ENCODE results near the gene TCF7L2.

Gene TCF7L2

GRCh38 chr10:112946649-112947048 lies 3.4 kb upstream of the TCF7L2 start:
- H3K9ac ChIP-seq = no peak overlapping the region
- no peaks in the 10 kb centered on the region for H3K36me3 ChIP-seq
- H3K9me3 ChIP-seq = no peaks in the 10 kb centered on the region
- no peak overlapping the region for H3K4me3 ChIP-seq
- H3K4me2 ChIP-seq = no peak overlapping the region
- H4K20me1 ChIP-seq = no peaks in the 10 kb centered on the region
- H3K27ac ChIP-seq = no peak overlapping the region
- TF ChIP-seq Cebpa-rat (IDR thresholded peaks at IDR 0.05) = no peak
- peaks cover 11% of the 10 kb centered on the region for H3K4me1 ChIP-seq
- H3K27me3 ChIP-seq = no peaks in the 10 kb centered on the region

DNA sequence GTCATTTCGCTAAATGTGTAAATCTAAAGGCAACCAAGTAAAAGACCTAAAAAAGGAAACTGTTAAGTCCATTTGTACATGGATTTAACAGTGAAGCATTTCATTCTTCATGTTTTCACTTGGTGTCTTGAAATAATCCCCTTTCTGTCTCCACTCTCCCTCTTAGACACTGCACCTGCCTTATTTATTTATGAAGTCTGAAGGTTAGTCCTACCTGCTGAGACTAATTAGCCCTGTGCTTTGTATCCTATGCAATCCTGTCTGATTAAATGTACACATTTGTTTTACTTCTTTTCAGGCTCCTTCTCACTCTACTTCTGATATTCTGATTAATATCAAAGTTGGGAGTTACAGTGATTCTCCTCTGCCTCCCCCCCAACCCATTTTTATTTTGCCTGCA lies 1.9 kb upstream of the TCF7L2 start:
- H3K4me1 ChIP-seq = peaks cover 16% of the 10 kb centered on the region
- H4K20me1 ChIP-seq = peaks cover 3% of the 10 kb centered on the region
- H3K9ac ChIP-seq = no peak overlapping the region
- TF ChIP-seq Cebpa-rat (IDR thresholded peaks at IDR 0.05) = no peak
- no peaks in the 10 kb centered on the region for H3K9me3 ChIP-seq
- H3K4me3 ChIP-seq = no peak overlapping the region
- H3K4me2 ChIP-seq = peak overlapping the region; percentile 76; the same call in 1 of the 2 replicates
- H3K36me3 ChIP-seq = no peaks in the 10 kb centered on the region
- H3K27ac ChIP-seq = no peak overlapping the region
- H3K27me3 ChIP-seq = no peaks in the 10 kb centered on the region

DNA sequence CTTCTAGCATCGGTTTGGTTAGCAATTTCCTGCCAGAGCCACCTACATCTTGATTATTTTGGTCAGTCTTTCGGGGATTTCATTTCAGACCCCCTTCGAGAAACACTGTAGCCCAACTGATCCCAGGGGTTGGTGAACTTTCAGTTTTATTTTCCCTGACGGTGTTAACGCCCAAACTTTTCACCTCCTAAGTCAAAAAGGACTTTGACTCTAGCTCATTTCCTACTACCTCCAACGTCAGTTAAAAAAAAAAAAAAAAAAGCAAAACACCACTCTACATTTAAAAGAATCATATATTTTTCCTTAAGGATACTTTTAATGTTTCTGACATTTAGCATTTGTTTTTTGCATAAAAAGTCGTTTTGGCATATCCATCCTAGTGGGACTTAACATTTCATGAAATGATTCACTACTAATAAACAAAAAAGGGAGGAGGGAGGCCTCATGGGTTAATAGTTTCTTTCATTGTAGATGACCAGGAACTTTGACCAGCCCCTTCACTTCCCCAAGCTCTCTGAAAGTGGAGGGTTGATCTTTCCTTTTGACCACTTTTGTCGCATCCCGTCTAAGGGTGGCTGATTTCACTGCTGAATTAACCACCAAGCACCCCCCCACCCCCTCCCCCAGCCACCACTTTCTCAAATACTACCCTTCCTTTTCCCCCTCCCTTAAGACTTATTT lies 764 bp upstream of the TCF7L2 start:
- no peaks in the 10 kb centered on the region for H3K36me3 ChIP-seq

GRCh38 chr10:112950714-112951358 lies 789 bp downstream of the TCF7L2 start:
- Histone ChIP-seq H3K4me2 (peak overlapping the region; percentile 73), H3K9ac (peak overlapping the region; percentile 99), H3K9me3 (no peaks in the 10 kb centered on the region), H3K4me1 (peaks cover 41% of the 10 kb centered on the region), H3K27me3 (no peaks in the 10 kb centered on the region), H3K36me3 (no peaks in the 10 kb centered on the region), H3K4me3 (peak overlapping the region; percentile 93), H4K20me1 (peaks cover 29% of the 10 kb centered on the region), H3K27ac (peak overlapping the region; percentile 98)
- TF ChIP-seq Cebpa-rat (IDR thresholded peaks at IDR 0.05) = no peak

More for the DNA sequence above, 764 bp upstream of the TCF7L2 start:
- Histone ChIP-seq H3K4me2 (peak overlapping the region; percentile 76), H3K27ac (peak overlapping the region; percentile 42; the same call in 1 of the 2 replicates), H3K27me3 (no peaks in the 10 kb centered on the region), H3K9me3 (no peaks in the 10 kb centered on the region), H4K20me1 (peaks cover 14% of the 10 kb centered on the region), H3K4me1 (peaks cover 26% of the 10 kb centered on the region), H3K4me3 (peak overlapping the region; percentile 93), H3K9ac (peak overlapping the region; percentile 72)
- no peak for TF ChIP-seq Cebpa-rat (IDR thresholded peaks at IDR 0.05)

GRCh38 chr10:112951359-112952281 lies 1.6 kb downstream of the TCF7L2 start:
- Histone ChIP-seq H3K27ac (peak overlapping the region; percentile 98), H3K9ac (peak overlapping the region; percentile 99)

DNA sequence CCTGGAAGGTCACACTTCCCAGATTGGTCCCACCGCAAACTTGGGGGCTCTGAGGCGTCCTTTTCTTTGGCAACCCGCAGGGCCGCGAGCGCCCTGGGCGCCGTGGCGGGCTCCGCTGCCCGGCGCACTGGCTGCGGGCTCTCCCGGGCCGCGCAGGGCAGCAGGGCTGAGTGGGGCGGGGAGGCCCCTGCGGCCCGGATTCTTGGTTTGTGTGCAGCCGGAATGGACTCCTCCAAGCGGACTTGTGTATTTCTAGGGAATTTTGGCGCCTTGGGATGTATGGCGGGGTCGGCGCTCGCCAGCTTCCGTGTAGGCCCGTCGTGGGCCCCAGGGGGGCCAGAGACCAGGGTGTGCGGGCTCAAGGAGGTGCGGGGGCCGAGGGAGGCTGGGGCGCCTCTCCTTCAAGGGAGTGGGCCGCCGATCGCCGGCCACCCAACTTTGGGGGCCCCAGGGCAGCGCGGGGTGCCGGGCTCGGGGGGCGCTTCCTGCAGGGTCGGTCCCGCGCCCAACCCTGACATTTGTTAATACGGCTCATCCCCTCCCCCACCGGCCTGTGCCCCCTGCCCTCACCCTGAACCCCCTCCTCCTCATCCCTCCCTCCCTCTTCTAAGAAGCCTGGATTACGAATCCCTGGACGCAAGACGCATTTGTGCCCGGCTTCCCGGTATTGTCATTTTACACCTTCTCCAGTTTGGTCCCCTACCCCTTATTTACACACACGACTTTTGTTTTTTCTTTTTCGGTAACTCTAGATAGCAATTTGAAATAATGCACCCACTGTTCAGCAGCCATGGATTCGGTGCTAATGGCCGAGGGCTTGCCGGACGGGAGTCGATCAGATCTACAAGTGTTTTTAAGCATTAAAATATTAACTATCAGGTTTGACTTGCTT lies 2.5 kb downstream of the TCF7L2 start:
- H3K9ac ChIP-seq = peak overlapping the region; percentile 99

More at GRCh38 chr10:112951359-112952281, 1.6 kb downstream of the TCF7L2 start:
- Histone ChIP-seq H3K36me3 (peaks cover 3% of the 10 kb centered on the region; the same call in 1 of the 2 replicates), H3K9me3 (no peaks in the 10 kb centered on the region), H3K4me3 (peak overlapping the region; percentile 93), H3K4me2 (peak overlapping the region; percentile 96), H3K4me1 (peaks cover 49% of the 10 kb centered on the region), H3K27me3 (no peaks in the 10 kb centered on the region), H4K20me1 (peaks cover 37% of the 10 kb centered on the region)
- TF ChIP-seq Cebpa-rat (IDR thresholded peaks at IDR 0.05) = no peak

DNA sequence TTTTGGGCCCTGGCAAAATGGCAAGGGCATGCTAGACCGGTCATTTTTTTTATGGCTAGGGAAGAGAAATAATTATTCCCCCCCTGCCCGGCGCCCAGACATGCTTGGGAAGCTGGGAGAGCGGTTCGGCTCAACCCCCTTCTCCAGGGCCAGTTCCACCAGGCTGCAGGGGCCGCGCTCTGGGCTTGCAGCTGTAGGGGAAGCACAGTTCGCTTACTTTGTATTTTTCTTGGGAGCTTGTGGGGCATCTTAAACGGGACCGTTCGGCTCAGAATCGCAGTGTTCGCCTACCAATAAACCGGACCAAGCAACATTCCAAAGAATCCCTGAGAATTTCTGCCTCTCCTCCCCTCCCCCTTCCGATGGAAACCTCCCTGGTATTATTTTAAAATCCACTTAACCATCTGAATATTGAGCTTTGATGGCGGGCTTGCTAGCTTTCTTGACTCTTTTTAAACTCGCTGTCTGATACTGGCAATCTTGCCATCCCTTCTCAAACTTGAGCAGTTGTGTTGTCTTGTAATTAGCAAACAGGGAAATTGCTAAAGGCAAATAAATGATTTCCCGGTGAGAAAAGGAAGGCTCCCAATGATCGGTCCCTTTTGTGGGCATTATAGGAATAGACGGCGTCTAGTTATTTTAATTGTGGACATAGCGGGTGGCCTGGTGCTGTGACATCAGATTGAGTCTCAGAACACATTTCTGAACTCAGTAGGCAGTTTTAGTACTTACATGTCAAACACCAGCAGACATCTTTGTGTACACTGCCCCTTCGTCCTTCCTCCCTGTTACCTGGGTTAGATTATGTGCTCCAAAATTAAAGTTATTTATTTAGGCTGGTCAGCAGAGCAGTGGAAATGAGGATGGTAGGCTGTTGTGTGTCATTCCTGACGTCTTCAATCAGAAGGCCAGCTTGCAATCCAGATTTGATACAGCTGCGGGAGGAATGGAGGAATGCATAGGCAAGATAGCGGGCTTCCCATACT lies 3.4 kb downstream of the TCF7L2 start:
- no peaks in the 10 kb centered on the region for H3K9me3 ChIP-seq
- H3K27ac ChIP-seq = peak overlapping the region; percentile 98
- peaks cover 61% of the 10 kb centered on the region for H3K4me1 ChIP-seq
- H3K9ac ChIP-seq = peak overlapping the region; percentile 99
- peaks cover 56% of the 10 kb centered on the region for H4K20me1 ChIP-seq
- H3K36me3 ChIP-seq = peaks cover 17% of the 10 kb centered on the region
- H3K27me3 ChIP-seq = no peaks in the 10 kb centered on the region
- H3K4me2 ChIP-seq = peak overlapping the region; percentile 96
- TF ChIP-seq Cebpa-rat (IDR thresholded peaks at IDR 0.05) = no peak
- H3K4me3 ChIP-seq = peak overlapping the region; percentile 93

More for the DNA sequence above, 2.5 kb downstream of the TCF7L2 start:
- H3K4me3 ChIP-seq = peak overlapping the region; percentile 93
- peaks cover 8% of the 10 kb centered on the region; the same call in 1 of the 2 replicates for H3K36me3 ChIP-seq
- peaks cover 46% of the 10 kb centered on the region for H4K20me1 ChIP-seq
- H3K9me3 ChIP-seq = no peaks in the 10 kb centered on the region
- H3K27ac ChIP-seq = peak overlapping the region; percentile 98
- no peaks in the 10 kb centered on the region for H3K27me3 ChIP-seq
- H3K4me2 ChIP-seq = peak overlapping the region; percentile 96
- H3K4me1 ChIP-seq = peaks cover 58% of the 10 kb centered on the region
- no peak for TF ChIP-seq Cebpa-rat (IDR thresholded peaks at IDR 0.05)

All from BLaER1 (cell line).